GM12878 (cell line): ENCODE results near the gene B4GALT1. TPM values are rescaled to one million over a fixed set of nuclear protein-coding genes. Genes with fewer than 3 reads are reported as not detected.

Experiments
- ATF7 ChIP-seq: fragments of 450-650 bp; IDR thresholded peaks from 2 replicates; pipeline ENCODE4 v1.6.1; 2016; ENCODE audit warnings: low read depth, mild to moderate bottlenecking
- BCL11A ChIP-seq: IDR thresholded peaks from 2 replicates; pipeline ENCODE4 v1.6.1; 2011; ENCODE audit warnings: low read depth, low read length
- CBFB ChIP-seq: IDR thresholded peaks from 2 replicates; pipeline ENCODE4 v1.6.1; 2016; ENCODE audit warnings: antibody characterized with exemption, low read depth
- DPF2 ChIP-seq: fragments of 450-650 bp; IDR thresholded peaks from 2 replicates; pipeline ENCODE4 v1.6.1; 2017; ENCODE audit warnings: mild to moderate bottlenecking
- E2F8 ChIP-seq: fragments of 450-650 bp; IDR thresholded peaks from 2 replicates; pipeline ENCODE4 v1.6.1; 2018; ENCODE audit warnings: mild to moderate bottlenecking, low read depth, moderate library complexity; ENCODE audit not compliant: partially characterized antibody
- EED ChIP-seq: sonication (generic); IDR thresholded peaks from 2 replicates; pipeline ENCODE4 v1.6.1; 2016; ENCODE audit warnings: antibody characterized with exemption, low read depth
- EP300 ChIP-seq, 2 experiments: fragments of 150-350 bp in 1 of 2; IDR thresholded peaks; 2 replicates each; pipeline ENCODE4 v1.6.1; 2011 to 2012; ENCODE audit warnings: low read depth in 2 of 2, low read length in 2 of 2, borderline replicate concordance in 1 of 2, improper control_type of control experiment in 1 of 2, inconsistent platforms in 1 of 2; ENCODE audit not compliant: control insufficient read depth in 1 of 2
- ETV6 ChIP-seq, 2 experiments: fragments of 450-650 bp in 1 of 2; IDR thresholded peaks in 1 of 2; conservative IDR thresholded peaks in 1 of 2; 2 replicates each; pipeline ENCODE4 v1.6.1; 2014; ENCODE audit warnings: antibody characterized with exemption in 1 of 2, borderline replicate concordance in 1 of 2, low read depth in 1 of 2, mild to moderate bottlenecking in 1 of 2, moderate library complexity in 1 of 2
- IKZF2 ChIP-seq, 2 experiments: fragments of 450-650 bp; IDR thresholded peaks; 2 replicates each; pipeline ENCODE4 v1.6.1; 2017; ENCODE audit warnings: mild to moderate bottlenecking in 2 of 2, moderate library complexity in 2 of 2
- MEF2A ChIP-seq: IDR thresholded peaks from 2 replicates; pipeline ENCODE4 v1.6.1; 2011; ENCODE audit warnings: low read depth, mild to moderate bottlenecking, low read length, moderate library complexity; ENCODE audit not compliant: insufficient read depth
- MTA2 ChIP-seq: fragments of 450-650 bp; IDR thresholded peaks from 2 replicates; pipeline ENCODE4 v1.6.1; 2016; ENCODE audit warnings: low read depth, mild to moderate bottlenecking, moderate library complexity
- NFIC ChIP-seq: IDR thresholded peaks from 2 replicates; pipeline ENCODE4 v1.6.1; 2012; ENCODE audit warnings: low read depth, mild to moderate bottlenecking, inconsistent platforms, low read length, moderate library complexity
- PKNOX1 ChIP-seq: fragments of 450-650 bp; IDR thresholded peaks from 2 replicates; pipeline ENCODE4 v1.6.1; 2016; ENCODE audit warnings: mild to moderate bottlenecking
- PRDM15 ChIP-seq: fragments of 450-650 bp; formaldehyde crosslinking; IDR thresholded peaks from 2 replicates; pipeline ENCODE4 v1.4.0; 2020; ENCODE audit warnings: mild to moderate bottlenecking, moderate library complexity
- RELA ChIP-seq: fragments of 450-650 bp; IDR thresholded peaks from 2 replicates; pipeline ENCODE4 v1.8.0; 2014; ENCODE audit warnings: borderline replicate concordance; ENCODE audit not compliant: partially characterized antibody
- polyA plus RNA-seq, 11 experiments: library from polyadenylated mRNA; depleted of rRNA in 4 of 11; unstranded in 6 of 11; stranded (reverse) in 5 of 11; fragments of >200 nt; fragmentation: Nextera tagmentation in 4 of 11; fragmentation: Illumina TruSeq in 1 of 11; extraction: Ambion mirVana in 4 of 11; extraction: Trizol in 1 of 11; gene quantifications; 1 replicate in 1 of 11; 2 replicates in 10 of 11; pipeline versions ENCODE4 v1.2.1 to v1.2.3, GENCODE V29; 2011 to 2016; ENCODE audit warnings: inconsistent platforms in 2 of 11, missing spikeins in 2 of 11, low read depth in 1 of 11
- total RNA-seq, 4 experiments: library from RNA; depleted of rRNA in 3 of 4; stranded (reverse); fragments of >200 nt in 3 of 4; fragmentation: Illumina TruSeq in 1 of 4; extraction: Trizol in 1 of 4; gene quantifications; 2 replicates each; pipeline versions ENCODE4 v1.2.1 to v1.2.3, GENCODE V29; 2013 to 2021

B4GALT1 gene
- total and polyA plus RNA-seq, 10 of the 15 experiments (the other 5 are each of a cell fraction or from before 2014, with no cell fraction given) = 12.7 to 79.0 (median 41.0) TPM

GRCh38 chr9:33065157-33066076 lies 101.7 kb downstream of the B4GALT1 start (continued):
- TF ChIP-seq ETV6 (conservative IDR thresholded peaks at IDR 0.05 in 1 of 2, IDR thresholded peaks at IDR 0.05 in 1 of 2; ENCODE audit: borderline replicate concordance in 1 of 2, low read depth in 1 of 2) (peak in 1 of 2 experiments; percentile 40; a peak in 1 of 4 replicates), MEF2A (0 out of 2 replicates have a peak, but pooled peaks have one; percentile 11), CBFB (0 out of 2 replicates have a peak, but pooled peaks have one; percentile 12), ATF7 (0 out of 2 replicates have a peak, but pooled peaks have one; percentile 10), EED (peak; percentile 47; the same call in 1 of the 2 replicates), BCL11A (peak; percentile 8; the same call in 1 of the 2 replicates), E2F8 (no peak), MTA2 (peak; percentile 86), PRDM15 (CRISPR knock-in tag) (no peak), DPF2 (peak; percentile 56; the same call in 1 of the 2 replicates), IKZF2 (IDR thresholded peaks at IDR 0.05) (peak; percentile 82 to 91), PKNOX1 (peak; percentile 93), NFIC (peak; percentile 85), RELA (no peak), EP300 (IDR thresholded peaks at IDR 0.05; ENCODE audit: borderline replicate concordance in 1 of 2, control insufficient read depth in 1 of 2, low read depth in 2 of 2, low read length in 2 of 2) (peak; percentile 19 to 40; a peak in 1 of 4 replicates)
